ENCODE data around the gene BCL2L13.
"Not testable (repeated sequence)": the region's sequence is repeated elsewhere in the genome, so short reads cannot be mapped to it uniquely, and the experiment has no call there.

The BCL2L13 gene

GRCh38 chr22:17761138-17761488 lies 122.6 kb downstream of the BCL2L13 start:
- no peak for DNase-seq (ENCODE audit: low read depth)

DNA sequence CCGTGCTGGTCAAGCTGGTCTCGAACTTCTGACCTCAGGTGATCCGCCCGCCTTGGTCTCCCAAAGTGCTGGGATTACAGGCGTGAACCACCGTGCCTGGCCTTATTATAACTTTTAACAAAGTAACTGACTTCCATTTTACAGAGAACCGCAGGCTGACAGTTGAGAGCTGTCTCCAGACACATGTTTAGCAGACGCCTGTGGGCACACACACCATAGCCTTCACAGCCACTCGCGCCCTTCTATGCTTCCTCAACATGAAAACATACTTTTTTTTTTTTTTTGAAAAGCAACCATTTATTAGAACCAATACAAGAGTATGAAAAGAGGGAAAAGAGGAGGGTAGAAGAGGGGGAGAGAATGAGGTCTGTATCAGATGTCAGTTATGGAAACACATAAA lies 124.9 kb downstream of the BCL2L13 start:
- DNase-seq (ENCODE audit: low read depth): not testable (repeated sequence)

DNA sequence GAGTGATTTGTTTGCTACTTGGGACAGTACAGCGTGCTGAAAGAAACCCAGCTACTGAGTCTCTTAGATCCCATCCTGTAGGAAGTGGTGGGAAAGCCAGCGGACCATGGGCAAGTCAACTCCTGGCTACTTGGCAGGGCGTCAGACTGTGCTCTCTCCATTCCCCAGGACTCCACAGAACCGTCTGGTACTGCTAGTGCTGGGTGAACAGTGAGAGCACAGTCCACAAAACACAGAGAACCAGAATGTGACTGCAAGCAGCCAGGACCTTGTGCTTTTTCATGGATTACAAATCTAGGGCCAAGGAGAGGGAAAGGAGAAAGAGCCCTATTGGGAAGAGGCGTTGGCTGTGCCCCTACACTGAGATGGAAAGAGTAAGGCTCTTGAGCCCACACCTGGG lies 125.5 kb downstream of the BCL2L13 start:
- DNase-seq (ENCODE audit: low read depth): no peak

DNA sequence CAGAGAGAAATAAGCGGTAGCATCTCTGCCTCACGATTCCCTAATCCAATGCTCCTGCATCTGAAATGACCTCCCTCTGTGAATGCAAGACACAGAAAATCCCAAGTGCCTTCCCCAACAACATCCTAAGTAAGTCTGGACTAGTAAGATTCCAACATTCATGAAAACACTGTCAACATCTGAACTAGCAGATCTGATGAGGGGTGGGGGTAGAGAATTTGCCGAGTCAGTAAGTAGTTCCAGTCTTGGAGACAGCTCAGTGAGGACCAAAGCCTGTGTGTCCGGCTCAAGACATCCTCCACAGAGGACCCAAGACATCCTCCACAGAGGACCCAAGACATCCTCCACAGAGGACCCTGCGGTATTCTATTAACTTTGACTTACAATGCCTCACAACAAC lies 126.3 kb downstream of the BCL2L13 start:
- not testable (repeated sequence) for DNase-seq (ENCODE audit: low read depth)

DNA sequence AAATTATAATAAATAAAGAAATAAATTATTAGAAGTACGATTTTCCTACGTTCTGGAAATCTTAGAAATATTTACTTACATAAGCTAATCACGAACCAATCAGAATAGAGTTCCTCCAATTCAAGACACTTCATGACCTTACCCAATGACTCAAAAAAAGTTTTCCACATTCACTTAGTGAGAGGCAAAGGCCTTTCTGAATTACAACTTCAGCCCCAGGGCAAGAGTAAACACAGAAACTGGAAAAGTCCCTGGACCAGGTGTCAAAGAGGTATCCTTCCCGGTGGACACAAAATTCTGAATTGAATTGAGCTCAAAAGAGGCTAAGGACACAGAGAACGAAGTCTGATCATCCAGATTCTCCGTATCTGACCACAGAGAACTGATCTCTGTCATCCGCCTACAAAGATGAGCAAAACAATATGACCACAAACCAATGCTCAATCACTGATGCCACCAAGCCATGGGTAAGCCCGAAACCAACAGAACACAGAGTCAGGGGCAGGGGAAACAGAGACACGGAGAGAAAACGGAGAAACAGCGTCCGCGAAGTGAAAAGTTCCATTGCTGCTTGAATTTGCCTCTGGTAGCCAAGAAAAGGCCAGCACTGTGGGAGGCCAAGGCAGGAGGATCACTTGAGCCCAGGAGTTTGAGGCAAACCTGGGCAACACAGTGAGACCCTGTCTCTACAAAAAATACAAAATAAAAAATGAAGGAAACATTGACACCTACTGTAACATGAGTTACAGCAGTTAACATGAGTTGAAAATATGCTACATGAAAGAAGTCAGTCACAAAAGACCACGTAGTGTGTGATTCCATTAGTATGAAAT lies 128.9 kb downstream of the BCL2L13 start:
- no peak for DNase-seq (ENCODE audit: low read depth)

DNA sequence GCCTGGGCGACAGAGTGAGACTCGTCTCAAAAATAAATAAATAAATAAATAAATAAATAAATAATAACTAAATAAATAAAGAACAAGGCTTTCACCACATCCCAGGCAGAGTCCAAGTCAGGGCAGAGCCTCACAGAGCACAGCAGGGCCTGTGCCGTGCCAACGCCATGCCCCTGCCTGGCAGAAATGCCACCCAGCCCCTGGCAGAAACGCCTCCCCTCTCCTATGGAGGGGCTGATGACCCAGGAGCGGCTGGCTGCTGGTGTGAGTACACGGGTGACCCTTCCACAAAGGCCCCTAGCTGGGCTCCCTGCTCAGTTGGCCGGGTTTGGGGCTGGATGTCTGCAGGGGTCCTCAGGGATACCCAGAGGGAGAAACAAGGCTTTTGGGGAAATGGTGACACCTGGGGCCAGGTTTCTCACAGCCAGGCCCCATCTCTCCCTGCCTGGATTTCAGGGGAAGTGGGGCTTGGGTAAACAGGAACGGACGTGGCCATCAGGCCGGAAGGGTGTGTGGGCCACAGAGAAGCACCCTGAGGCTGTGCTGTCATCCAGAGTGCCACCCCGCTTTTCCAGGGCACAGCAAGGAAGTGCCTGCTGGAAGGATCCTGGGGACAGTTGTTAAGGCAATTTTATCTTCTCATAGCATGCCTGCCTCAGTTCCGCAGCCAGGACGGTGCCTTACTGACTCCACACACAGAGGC lies 130.6 kb downstream of the BCL2L13 start:
- DNase-seq (ENCODE audit: low read depth): no peak

DNA sequence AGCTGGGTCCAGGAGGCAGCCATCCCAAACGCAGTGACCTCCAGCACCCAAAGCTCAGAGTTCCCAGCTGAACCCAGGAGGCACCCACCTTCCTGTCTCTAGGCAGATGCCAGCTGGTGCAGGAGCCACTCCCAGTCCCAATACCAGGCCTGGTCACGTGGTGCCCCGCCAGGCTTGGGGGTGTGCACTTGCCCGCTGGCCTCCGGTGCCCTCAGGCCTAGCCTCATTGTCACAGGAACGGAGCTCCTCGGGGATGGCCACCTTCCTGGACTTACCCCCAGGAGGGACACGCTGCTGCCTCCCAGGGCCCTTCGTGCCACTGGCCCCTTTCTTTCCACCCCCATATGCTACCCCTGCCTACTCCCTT lies 131.1 kb downstream of the BCL2L13 start:
- no peak for DNase-seq (ENCODE audit: low read depth)

GRCh38 chr22:17770180-17771077 lies 131.9 kb downstream of the BCL2L13 start:
- DNase-seq (ENCODE audit: low read depth): no peak

DNA sequence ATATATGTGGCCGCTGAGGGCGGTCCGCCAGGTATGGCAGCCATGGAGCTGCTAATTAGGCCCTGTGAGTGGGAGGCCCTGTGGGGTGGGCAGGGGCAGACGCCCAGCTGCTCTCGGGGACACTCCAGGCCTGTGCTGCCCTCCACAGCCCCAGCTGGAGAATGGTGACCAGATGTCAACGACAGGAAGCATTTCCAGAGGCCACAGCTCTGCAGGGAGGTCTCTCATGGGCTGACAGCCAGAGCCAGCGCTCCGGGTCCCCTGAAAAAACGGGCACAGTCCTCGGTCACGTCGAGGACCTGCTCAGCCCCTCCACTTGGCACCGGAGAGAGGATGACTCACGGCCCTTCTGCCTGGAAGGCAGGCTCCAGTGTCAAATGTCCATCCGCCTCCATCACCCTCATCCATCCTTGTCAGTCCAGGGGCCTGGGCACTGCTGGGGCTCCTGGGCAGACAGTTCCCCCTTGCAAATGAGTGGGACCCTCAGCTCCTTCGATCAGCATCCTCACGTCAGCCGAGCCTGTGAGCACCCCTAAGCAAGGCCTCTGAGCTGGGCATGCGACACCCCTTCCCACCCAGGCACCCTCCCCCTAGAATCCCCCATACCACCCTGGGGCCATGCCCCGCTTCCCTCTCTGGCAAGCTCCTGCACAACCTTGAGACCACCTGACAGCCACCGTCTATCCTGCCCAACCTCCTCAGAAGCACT lies 133.8 kb downstream of the BCL2L13 start:
- DNase-seq (ENCODE audit: low read depth): peak; percentile 61

DNA sequence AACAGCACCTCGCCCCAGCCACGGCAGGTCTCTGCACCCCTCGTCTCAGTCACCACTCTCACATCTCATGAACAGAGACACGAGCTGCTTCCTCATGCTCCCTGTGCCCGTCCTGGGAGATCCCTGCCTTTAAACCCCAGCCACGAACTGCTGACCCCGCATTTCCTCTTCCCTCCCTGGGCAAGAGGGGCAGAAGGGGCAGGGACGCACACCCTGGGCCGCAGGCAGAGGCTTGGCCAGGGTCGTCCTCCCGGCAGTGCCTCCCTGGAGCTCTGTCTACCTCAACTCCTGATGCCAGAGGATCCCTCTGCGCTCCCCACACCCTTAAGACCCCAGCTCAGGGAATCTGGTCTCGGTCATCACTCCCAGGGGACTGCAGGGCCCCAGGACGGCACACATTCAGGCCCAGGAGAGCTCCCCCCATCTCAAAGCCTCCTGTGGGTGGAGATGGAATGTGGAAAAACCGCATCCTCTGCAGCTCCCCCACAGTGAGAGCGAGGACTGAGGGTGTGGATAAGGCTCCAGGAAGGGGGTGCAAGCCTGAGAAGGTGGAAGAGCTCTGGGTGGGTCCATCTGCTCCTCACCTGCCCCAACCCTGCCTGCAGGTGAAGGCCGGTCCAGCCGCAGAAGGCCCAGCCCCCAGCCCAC lies 134.5 kb downstream of the BCL2L13 start:
- peak; percentile 65 for DNase-seq (ENCODE audit: low read depth)

GRCh38 chr22:17773606-17774205 lies 135.1 kb downstream of the BCL2L13 start:
- DNase-seq (ENCODE audit: low read depth): peak; percentile 44

GRCh38 chr22:17774206-17774925 lies 135.8 kb downstream of the BCL2L13 start, which contains the start of gene BID:
TSS of gene BID (minus strand) at chr22:17774469. CDS start at chr22:17750116, 24,353 bp downstream.
- peak; percentile 53 for DNase-seq (ENCODE audit: low read depth)

DNA sequence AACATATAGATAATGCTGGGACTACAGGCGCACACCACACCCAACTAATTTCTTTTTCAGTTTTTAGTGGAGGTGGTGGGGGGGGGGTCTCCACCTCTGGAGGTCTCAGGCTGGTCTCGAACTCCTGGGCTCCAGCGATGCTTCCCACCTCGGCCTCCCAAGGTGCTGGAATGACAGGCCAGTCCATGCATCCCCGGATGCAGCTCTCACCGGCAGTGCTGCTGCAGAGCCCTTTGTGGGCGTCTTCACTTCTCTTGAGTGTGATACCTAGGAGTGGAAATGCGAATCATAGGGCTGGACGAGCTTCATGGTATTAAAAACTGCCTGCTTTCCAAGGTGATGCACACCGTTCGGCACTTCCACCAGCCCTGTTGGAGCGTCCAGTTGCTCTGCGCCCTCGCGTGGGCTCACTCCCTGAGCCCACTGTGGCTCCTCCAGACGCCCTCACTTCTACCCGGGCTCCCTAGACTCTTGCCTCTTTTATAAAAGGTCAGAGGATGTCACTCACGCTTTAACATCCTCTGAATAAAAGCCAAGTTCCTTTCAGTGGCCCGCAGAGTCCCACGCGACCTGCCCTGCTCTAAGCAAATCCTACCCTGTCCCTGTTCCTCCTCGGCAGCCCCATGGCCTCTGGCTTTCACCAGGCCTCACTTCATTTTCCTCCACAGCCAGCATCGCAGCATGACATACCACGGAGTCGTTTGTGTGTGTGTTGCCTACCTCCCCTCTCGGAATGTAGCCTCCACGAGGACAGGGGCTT lies 136.5 kb downstream of the BCL2L13 start:
- no peak for DNase-seq (ENCODE audit: low read depth)

DNA sequence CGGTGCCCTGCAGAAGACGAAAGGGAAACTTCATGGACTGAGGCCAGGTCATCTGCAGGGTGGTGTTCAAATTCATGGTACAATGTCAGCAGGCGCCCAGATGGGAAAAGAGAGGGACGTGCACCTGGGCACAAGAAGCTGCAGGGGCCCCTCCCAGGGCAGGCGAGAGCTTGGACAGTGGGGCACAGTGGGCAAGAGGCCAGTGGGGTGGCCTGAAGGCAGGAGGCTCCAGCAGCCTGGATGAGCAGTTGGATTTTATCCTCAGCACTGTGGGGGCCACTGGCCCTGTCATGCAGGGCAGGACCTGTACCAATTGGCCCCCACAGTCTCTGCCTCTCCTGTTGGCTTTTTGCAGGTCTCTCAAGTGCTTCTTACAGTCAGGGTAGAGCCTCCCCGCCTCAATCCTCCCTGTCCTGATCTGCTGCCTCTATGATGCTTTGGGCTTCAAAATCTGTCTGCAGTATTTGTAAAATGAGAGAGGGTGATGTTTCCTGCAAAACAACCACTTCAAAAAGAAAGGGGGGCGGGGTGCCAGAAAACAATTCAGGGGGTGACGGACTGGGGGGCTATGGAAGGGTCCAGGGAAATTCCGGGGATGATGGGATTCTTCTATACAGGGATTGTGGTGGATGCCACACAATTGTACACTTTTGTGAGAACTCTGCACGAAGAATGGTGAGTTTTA lies 137.4 kb downstream of the BCL2L13 start:
- no peak for DNase-seq (ENCODE audit: low read depth)

DNA sequence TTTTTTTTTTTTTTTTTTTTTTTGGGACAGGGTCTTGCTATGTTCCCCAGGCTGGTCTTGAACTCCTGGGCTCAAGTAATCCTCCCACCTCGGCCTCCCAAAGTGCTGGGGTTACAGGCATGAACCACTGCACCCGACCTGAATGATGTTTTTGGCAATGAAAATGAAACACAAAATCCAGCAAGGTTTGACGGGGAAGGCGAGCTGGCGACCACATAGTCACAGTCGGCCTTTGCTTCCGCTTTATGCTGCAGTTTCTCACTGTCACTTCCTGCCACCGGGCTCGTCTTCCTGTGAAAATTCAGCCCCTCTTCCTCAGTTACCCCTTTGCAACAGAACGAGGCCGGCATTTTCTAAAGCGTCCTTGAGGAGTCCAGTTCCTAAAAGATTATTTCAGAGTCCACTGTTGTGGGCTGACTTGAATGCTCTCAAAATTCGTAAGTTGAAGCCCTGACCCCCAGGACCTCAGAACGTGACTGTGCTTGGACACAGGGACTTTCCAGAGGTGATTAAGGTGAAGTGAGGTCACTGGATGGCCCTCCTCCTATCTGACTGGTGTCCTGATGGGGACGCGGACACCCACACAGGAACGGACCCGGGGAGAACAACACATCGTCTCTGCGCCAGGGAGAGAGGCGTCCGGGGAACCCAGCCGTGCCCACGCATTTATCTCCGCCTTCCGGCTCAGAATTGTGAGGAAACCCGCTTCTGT lies 138.6 kb downstream of the BCL2L13 start:
- DNase-seq (ENCODE audit: low read depth): no peak

GRCh38 chr22:17777717-17778044 lies 139.1 kb downstream of the BCL2L13 start:
- DNase-seq (ENCODE audit: low read depth): no peak

DNA sequence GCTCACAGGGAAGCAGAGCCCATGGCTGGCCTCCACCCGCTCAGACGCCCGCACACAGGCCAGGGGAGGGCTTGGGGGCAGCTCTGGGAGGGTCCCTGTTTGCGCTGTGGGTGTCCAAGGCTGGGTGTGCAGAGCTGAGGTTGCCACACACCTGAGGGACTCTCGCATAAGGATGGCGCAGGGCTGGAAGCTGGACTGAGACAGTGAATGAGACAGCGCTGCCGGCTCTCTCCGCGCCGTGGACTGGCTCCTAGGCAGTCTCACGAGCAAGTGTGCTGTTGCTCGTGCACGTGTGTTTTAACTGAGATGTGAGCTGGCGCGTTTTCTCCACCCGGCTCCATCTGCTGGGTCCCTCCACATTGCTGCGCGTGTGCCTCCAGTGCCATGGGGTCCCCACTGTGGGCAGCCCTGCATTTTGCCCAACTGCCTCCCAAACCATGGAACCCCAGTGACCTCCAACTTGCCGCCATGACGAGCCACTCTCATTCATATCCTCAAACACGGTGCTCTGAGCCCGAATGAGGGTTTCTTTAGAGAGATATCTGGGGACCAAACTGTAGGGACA lies 139.9 kb downstream of the BCL2L13 start:
- no peak for DNase-seq (ENCODE audit: low read depth)

Measured in EH (cell line).